HG03045 (cell line): ENCODE results near the gene PRR14L.
"Not testable (repeated sequence)": the region's sequence is repeated elsewhere in the genome, so short reads cannot be mapped to it uniquely, and the experiment has no call there.

Source experiments
- ATAC-seq: cut with Tn5 transposase; IDR thresholded peaks from one replicate; pipeline ENCODE4 v1.9.1; 2021; ENCODE audit warnings: mild to moderate bottlenecking, moderate library complexity; ENCODE audit not compliant: unreplicated experiment

The PRR14L gene

GRCh38 chr22:31749636-31750364 lies at the start of gene PRR14L:
PRR14L (minus strand) TSS chr22:31750132; CDS start chr22:31738860, 11,272 bp downstream.
- ATAC-seq, result peak; percentile 73

GRCh38 chr22:31799358-31799757 lies 49.4 kb upstream of the PRR14L start:
- ATAC-seq, result not testable (repeated sequence)

GRCh38 chr22:31790240-31790639 lies 40.3 kb upstream of the PRR14L start:
- ATAC-seq, result no peak

- ATAC-seq, result no peak
Observed at GRCh38 chr22:31789803-31790202, 39.9 kb upstream of the PRR14L start.

GRCh38 chr22:31776231-31776630 lies 26.3 kb upstream of the PRR14L start:
- ATAC-seq, result no peak

GRCh38 chr22:31773416-31773815 lies 23.5 kb upstream of the PRR14L start:
- ATAC-seq, result no peak

GRCh38 chr22:31768422-31769059 lies 18.6 kb upstream of the PRR14L start:
- no peak for ATAC-seq

GRCh38 chr22:31764785-31765184 lies 14.9 kb upstream of the PRR14L start:
- ATAC-seq, result no peak

GRCh38 chr22:31758860-31759259 lies 8.9 kb upstream of the PRR14L start:
- ATAC-seq, result not testable (repeated sequence)

GRCh38 chr22:31757265-31757664 lies 7.3 kb upstream of the PRR14L start:
- ATAC-seq, result no peak

GRCh38 chr22:31754813-31755212 lies 4.9 kb upstream of the PRR14L start:
- no peak for ATAC-seq

GRCh38 chr22:31753634-31754501 lies 3.9 kb upstream of the PRR14L start, which contains the start of gene DEPDC5:
DEPDC5 (plus strand) TSS chr22:31754019; CDS start chr22:31754922, 903 bp downstream.
- peak; percentile 66 for ATAC-seq

GRCh38 chr22:31753005-31753633 lies 3.2 kb upstream of the PRR14L start:
- no peak for ATAC-seq

GRCh38 chr22:31752096-31752847 lies 2.3 kb upstream of the PRR14L start:
- no peak for ATAC-seq

GRCh38 chr22:31750365-31751284 lies 693 bp upstream of the PRR14L start:
- no peak for ATAC-seq

GRCh38 chr22:31748490-31748889 lies 1.4 kb downstream of the PRR14L start:
- no peak for ATAC-seq

- ATAC-seq, result no peak
Observed at GRCh38 chr22:31747441-31747840, 2.5 kb downstream of the PRR14L start.

GRCh38 chr22:31743871-31744270 lies 6.1 kb downstream of the PRR14L start:
- no peak for ATAC-seq

GRCh38 chr22:31742682-31743081 lies 7.2 kb downstream of the PRR14L start:
- ATAC-seq, result no peak
